Measurements from ENCODE around the gene ANXA8L1.
"Not testable (repeated sequence)": the region's sequence is repeated elsewhere in the genome, so short reads cannot be mapped to it uniquely, and the experiment has no call there.

ANXA8L1 gene

DNA sequence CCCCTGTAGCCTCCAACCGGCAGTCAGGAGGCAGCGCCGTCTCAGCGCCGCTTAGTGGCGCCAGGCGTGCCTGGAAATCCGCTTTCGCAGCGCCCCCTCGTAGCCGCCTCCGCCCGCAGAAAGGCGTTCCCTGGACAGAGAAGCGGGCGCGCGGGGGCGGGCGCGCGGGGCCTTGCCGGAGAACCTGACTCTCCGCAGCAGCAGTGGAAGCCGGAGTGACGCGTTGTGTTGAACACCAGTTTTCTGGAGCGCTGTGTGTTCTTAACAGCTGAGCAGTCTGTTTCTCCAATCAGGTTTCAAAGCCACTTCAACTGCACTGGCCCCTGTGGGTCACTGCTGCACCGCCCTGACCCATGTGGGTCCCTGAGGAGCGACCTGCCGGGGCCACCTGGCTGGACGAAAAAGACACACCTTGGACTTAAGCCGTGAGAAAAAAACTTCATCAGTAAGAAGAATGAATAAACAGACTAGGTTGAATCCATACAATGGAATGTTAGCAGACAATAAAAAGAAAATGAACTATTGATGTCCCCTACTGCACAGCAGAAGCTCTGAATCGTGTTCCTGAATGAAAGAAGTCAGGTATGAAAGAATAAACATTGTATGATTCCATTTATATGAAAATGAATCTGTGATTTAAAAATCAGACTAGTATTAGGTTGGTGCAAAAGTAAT lies 22.8 kb downstream of the ANXA8L1 start:
- DNase-seq: not testable (repeated sequence)

DNA sequence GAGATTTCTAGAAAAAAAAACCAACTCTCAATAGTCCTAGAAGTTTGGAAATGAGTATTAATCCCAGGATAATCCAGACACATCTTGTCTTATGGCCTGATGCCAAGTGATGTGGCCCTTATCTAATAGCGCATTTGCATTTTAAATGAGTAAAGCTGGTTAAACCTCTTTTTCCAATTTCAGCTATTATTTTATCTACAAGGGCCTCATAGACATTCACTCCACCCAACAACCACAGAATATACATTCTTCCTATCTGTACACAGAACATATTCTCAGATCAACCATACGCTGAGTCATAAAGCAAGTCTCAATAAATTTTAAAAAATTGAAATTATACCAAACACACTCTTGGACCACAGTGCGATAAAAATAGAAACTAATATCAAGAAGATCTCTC lies 34.0 kb downstream of the ANXA8L1 start:
- not testable (repeated sequence) for DNase-seq

DNA sequence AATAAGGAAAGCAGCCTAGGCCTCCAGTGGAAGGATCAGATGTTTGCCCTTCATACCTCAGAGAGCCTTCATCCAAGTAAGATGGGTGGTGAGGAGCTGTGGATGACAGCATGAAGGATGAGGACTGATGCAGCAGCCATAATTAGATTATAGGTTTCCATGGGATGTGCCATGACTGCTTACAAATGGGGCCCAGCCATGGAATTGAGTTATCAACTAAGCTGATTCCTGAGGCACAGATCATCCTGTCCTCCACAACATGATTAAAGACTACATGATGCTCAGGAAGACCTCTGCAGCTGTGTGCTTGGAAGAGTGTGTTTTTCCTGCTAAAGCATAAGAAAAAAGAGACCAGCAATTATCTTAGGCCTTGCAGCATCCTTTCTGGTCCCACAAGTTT lies 35.5 kb downstream of the ANXA8L1 start:
- DNase-seq: not testable (repeated sequence)

DNA sequence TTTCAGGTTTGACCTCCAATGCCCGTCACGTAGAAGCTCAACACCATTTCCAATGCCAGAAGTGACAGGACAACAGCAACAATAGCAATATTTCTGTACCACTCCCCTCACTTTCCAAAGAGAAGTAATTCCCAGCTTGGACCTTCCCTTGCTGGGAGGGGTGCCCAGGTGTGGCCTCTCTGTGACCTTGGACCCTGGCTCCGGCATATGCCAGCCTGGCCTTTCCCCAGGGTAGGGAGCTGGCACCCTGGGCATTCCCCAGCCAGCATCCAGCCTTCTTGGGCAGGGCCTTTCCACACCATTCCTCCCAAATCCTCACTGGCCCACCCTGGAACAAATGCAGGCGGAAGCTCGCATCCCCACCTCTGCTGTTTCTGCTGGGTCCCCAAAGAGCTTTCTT lies 37.1 kb downstream of the ANXA8L1 start:
- not testable (repeated sequence) for DNase-seq

DNA sequence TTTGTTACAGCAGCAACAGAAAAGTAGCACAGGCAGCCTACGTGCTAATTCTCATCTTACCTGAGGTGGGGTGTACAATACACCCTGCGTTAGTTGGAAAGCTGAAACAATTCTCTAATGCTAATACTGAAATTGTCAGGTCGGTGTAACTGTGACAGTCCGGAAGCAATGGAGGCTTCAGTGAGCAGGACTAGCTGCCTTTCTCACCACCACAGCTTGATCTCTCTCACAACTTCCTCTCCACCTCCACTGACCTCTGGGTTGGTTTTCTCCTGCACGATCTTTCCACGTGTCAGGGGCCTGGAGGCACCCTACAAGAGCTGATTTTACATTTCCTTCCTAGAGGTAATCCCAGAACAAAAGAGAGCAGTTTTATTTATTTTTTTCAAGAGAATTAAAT lies 39.7 kb downstream of the ANXA8L1 start:
- DNase-seq: not testable (repeated sequence)

DNA sequence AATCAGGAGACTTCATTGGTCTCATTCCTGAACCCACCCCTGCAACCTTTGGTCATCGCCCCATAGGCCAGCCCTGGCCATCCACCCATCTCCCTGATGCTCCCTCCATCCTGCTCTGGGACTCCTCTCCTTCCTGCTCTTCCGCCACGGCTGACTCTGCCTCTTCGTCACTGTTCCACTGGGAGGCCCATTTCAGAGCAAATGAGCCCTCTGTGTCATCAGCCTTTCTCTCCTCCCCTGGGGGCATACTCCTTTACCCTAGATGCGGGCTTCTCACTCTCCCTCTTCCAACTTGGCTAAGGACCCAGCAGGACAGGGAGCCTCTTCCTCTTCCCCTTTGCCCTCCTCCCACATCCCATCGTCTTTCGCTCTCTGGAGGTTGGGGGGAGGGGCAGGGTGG lies 42.7 kb downstream of the ANXA8L1 start:
- not testable (repeated sequence) for DNase-seq

DNA sequence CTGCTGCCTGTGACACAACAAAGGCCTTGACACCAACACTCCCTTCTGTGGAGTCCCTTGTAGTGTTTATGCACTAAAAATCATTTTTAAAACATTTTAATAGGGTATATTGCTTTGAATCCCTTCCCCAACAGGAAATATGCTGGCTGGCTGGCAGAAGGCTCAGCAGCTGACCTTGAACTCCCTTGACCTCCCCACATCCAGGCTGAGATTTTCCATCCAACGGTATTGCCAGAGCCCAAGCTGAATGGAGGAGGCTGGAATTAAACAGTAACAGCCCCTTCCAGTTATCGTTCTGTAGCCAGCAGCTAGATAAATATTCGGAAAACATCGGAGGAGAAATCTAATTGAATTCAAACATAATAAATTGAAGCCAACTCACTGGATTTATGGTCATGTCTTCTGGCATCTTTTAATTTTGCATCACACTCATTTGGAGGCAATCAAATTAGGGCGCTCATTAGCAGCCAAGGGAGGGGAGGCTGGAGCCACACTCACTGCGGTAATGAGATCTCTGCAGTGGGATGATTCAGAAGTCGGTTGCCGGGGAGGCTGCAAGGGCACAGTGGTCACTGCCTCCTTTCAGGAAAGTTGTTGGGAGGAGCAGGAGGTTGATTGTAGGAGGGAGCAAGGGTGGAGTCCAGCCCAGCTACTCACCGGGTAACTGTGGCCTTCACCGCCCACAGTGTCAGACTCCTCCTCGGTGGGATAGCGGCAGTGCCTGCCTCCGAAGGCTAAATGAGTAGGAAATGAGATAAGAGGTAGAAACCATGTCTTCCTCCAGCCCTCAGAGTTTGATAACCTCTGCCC lies 44.2 kb downstream of the ANXA8L1 start:
- not testable (repeated sequence) for DNase-seq

DNA sequence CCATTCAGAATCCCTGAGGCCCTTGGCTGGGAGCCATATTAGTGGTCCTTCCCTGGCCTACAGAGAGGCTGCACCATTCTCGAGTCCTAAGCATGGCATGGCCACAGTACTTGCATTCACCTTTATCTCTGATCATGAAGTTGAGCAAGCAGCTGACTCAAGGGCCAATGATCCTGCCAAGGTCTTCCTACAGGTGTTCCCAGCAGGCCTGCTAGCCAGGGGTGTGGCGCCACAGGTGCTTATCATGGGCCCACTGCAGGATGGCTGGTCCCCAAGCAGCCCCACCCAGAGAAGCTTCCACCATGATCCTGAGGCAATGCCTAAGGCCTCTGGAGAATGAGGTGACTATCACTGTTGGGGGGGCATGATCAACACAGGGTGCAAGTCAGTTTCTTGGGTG lies 48.0 kb downstream of the ANXA8L1 start:
- not testable (repeated sequence) for DNase-seq

DNA sequence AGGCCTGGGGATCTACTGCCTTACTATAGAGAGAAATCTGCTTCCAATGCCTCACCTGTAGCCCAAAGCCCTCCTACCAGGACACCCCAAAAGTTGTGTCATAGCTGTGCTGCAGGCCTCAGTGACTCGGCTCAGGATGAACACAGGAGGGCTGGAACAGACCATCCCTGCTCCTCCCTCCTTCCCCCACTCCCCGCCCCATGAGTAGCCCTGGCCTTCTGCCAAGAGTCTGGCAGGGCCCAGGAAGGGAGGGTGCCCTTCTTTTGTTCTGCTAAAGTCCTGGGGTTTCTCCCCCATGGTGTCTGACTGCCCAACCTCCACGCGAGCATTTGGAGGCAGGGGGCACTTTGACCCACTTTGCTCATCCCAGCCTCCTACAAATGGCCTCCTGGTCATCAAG lies 65.4 kb downstream of the ANXA8L1 start:
- DNase-seq: not testable (repeated sequence)
